GM13977 (cell line): ENCODE measurements around the gene PSMC4.

ENCODE experiments used
- DNase-seq: peaks from one replicate; pipeline ENCODE4 v3.0.0; 2012; ENCODE audit warnings: low spot score
- in situ Hi-C: fragments of 300-500 bp; cut with MboI; formaldehyde crosslinking; loops from one replicate; pipeline ENCODE4 v1.12.0; 2022; ENCODE audit warnings: low sequenced_read_pairs, low pct_unique_long_range_greater_than_20kb, mixed read lengths, inconsistent platforms; ENCODE audit not compliant: unreplicated experiment
- TF ChIP-seq, protein P1 (sequence below): IDR thresholded peaks from 2 replicates; pipeline ENCODE4 v1.5.1; 2012; ENCODE audit warnings: mild to moderate bottlenecking, control low read depth; ENCODE audit not compliant: insufficient read depth; ENCODE audit errors: extremely low read depth, missing control alignments

The PSMC4 gene

DNA sequence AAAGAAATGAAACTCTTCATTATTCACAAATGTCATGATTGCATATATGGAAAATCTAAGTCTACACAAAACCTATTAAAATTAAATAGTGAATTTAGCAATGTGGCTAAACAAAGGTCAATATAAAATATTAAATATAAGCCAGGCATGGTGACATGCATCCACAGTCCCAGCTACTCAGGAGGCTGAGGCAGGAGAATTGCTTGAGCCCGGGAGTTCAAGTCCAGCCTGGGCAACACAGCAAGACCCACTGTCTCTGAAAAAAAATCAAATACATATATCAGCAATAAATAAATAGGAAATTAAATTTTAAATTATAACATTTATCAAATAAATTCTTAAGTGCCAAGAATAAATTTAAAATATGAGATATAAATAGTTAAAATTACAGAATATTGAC, 11.9 kb downstream of the PSMC4 start:
- DNase-seq = no peak
- in situ Hi-C loops = no loop called here
- TF ChIP-seq, protein P1, sequence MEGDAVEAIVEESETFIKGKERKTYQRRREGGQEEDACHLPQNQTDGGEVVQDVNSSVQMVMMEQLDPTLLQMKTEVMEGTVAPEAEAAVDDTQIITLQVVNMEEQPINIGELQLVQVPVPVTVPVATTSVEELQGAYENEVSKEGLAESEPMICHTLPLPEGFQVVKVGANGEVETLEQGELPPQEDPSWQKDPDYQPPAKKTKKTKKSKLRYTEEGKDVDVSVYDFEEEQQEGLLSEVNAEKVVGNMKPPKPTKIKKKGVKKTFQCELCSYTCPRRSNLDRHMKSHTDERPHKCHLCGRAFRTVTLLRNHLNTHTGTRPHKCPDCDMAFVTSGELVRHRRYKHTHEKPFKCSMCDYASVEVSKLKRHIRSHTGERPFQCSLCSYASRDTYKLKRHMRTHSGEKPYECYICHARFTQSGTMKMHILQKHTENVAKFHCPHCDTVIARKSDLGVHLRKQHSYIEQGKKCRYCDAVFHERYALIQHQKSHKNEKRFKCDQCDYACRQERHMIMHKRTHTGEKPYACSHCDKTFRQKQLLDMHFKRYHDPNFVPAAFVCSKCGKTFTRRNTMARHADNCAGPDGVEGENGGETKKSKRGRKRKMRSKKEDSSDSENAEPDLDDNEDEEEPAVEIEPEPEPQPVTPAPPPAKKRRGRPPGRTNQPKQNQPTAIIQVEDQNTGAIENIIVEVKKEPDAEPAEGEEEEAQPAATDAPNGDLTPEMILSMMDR = no peak

DNA sequence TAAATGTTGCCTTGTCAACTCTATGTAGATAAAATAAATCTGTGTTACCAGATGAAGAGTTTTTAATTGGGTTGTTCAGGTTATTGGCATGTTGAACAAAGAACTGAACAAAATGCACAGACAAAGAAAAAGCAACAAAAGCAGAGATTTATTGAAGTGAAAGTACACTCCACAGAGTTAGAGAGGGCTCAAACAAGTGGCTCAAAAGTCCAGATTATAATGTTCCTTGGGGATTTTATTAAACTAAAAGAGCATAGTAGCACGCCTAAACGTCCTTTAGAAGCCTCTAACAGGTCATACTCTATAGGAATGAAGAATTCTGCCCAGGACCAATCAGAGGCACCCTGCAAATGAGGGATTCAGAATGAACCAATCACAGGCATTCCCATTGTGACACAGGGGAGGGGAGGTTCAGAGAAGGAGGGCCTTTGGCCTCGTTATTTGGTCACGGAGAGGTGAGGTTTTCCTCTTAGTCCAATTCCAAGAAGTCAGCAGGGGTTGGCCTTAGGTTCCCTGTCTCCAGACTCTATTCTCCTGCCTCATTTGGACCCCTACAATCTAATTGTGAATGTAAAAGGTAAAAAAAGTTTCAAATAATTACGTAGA, 12.8 kb downstream of the PSMC4 start:
- no peak for DNase-seq
- TF ChIP-seq, protein P1 = no peak
- in situ Hi-C loops = no loop called here

DNA sequence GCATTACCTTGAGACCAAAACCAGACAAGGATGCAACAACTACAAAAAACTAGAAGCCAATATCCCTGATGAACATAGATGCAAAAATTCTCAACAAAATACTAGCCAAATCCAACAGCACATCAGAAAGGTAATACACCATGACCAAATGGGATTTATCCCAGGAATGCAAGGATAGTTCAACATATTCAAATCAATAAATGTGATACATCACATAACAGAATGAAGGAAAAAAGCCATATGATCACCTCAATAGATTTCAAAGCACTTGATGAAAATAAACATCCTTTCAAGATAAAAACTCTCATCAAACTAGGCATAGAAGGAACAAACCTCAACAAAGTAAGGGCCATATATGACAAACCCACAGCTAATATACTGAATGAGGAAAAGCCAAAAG, 15.7 kb downstream of the PSMC4 start:
- no peak for DNase-seq
- in situ Hi-C loops = no loop called here
- TF ChIP-seq, protein P1 = no peak

DNA sequence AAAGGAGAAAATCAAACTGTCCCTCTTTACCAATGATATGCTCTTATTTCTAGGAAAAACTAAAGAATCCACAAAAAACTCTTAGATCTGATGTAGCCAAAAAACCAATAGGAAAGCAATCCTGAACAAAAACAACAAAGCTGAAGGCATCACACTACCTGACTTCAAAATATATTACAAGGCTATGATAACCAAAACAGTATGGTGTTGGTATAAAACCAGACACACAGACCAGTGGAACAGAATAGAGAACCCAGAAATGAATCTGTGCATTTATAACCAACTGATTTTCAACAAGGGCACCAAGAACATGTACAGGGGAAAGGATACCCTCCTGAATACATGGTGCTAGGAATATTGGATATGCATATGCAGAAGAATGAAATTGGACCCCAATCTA, 16.2 kb downstream of the PSMC4 start:
- TF ChIP-seq, protein P1 = no peak
- no peak for DNase-seq
- in situ Hi-C loops = no loop called here

DNA sequence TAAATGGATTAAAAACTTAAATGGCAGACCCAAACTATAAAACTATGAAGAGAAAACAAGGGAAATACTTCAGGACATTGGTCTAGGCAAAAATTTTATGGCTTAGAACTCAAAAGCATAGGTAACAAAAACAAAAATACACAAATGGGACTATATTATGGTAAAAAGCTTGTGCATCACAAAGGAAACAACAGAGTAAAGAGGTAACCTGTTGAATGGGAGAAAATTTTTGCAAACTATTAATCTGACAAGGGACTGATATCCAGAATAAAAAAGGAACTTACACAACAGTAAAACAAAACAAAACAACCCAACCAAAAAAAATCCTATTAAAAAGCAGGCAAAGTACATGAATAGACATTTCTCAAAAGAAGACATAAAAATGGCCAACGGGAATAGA, 16.6 kb downstream of the PSMC4 start:
- TF ChIP-seq, protein P1 = no peak
- in situ Hi-C loops = no loop called here
- DNase-seq = no peak

DNA sequence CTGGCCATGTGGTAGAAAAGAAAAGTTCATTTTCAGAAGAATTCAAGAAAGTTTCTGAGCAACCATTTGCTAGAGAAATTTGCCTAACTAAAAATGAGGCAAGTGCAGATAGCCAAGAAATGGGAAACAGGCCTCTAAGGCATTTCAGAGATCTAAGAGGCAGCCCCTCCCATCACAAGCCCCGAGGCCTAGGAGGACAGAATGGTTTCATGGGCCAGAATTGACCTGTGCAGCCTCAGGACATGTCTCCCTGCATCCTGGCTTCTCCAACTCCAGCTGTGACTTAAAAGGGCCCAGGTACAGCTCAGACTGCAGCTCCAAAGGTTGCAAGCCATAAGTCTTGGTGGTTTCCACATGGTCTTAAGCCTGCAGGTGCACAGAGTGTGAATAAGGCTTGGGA, 22.6 kb downstream of the PSMC4 start:
- in situ Hi-C loops = no loop called here
- no peak for DNase-seq
- TF ChIP-seq, protein P1 = no peak

DNA sequence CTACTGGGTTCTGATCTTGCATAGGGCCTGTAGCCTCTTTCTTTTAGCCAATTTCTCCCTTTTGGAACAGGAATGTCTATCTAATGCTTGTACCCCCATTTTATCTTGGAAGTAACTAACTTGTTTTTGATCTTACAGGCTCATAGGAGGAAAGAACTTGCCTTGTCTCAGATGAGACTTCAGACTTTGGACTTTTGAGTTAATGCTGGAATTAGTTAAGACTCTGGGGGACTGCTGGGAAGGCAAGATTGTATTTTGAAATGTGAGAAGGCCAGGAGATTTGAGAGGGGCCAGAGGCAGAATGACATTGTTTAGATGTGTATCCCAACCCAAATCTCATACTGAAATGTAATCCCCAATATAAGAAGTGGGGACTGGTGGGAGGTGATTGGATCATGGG, 23.4 kb downstream of the PSMC4 start:
- DNase-seq = no peak
- TF ChIP-seq, protein P1 = no peak

More for the DNA sequence above, 23.4 kb downstream of the PSMC4 start:
- in situ Hi-C loops = no loop called here
